Central memory CD8-positive, alpha-beta T cell (primary cell): ENCODE data around the gene GZMB.

Experiments used
- ATAC-seq: fragments of 150-1000 bp; cut with Tn5 transposase; replicated peaks from 2 replicates; pipeline ENCODE4 v1.10.0; 2022; ENCODE audit warnings: mild to moderate bottlenecking, moderate FRiP score, moderate number of reproducible peaks; ENCODE audit not compliant: poor library complexity, severe bottlenecking; ENCODE audit errors: extremely low read depth
- DNase-seq, 2 donors: peaks; one replicate each; pipeline ENCODE4 v3.0.0; 2021; ENCODE audit warnings: low spot score in 2 of 2
- H3K27ac Mint-ChIP-seq: one replicate; pipeline ENCODE4 v1.8.0; 2022; ENCODE audit warnings: low read depth, mild to moderate bottlenecking, moderate library complexity, mixed read lengths
- H3K27me3 Mint-ChIP-seq: one replicate; pipeline ENCODE4 v1.8.0; 2022; ENCODE audit warnings: mixed read lengths
- H3K36me3 Mint-ChIP-seq: one replicate; pipeline ENCODE4 v1.8.0; 2022; ENCODE audit warnings: mild to moderate bottlenecking, moderate library complexity, mixed read lengths; ENCODE audit not compliant: insufficient read depth
- H3K4me1 Mint-ChIP-seq: one replicate; pipeline ENCODE4 v1.8.0; 2022; ENCODE audit warnings: mixed read lengths
- H3K4me3 Mint-ChIP-seq: one replicate; pipeline ENCODE4 v1.8.0; 2022; ENCODE audit warnings: mild to moderate bottlenecking, moderate library complexity, mixed read lengths
- H3K9me3 Mint-ChIP-seq: one replicate; pipeline ENCODE4 v1.8.0; 2022; ENCODE audit warnings: mixed read lengths

Gene GZMB, protein sequence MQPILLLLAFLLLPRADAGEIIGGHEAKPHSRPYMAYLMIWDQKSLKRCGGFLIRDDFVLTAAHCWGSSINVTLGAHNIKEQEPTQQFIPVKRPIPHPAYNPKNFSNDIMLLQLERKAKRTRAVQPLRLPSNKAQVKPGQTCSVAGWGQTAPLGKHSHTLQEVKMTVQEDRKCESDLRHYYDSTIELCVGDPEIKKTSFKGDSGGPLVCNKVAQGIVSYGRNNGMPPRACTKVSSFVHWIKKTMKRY

DNA sequence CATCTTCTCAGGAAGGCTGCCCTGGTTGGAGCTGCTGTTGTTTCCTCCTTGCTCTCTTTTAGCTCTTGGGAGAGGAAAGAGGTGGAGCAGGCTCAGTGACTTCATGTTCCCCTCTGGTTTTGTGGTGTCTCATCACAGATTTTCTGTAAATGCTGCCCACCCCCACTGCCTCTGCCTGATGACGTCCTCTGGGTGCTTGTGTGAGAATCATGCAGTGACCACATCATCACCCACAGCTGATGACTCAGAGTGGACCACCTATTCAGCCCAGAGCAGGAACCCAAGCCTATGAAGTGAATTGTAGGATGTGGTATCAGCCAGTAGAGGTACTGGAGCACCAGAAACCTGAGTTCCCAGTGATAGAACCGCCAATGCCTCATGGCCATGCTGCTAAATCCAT, at the start of gene GZMB:
Gene GZMB, minus strand, starts transcription at position 33 of the 400 bp plus-strand sequence. Its CDS starts 30 bp downstream, at position 3.
- peak in 1 of 2 donors; percentile 83 for DNase-seq
- Mint-ChIP-seq H3K4me3 (peak within 1 kb of the TSS; percentile 81), H3K4me1 (peaks cover 54% of the 10 kb centered on the region), H3K27me3 (no peaks in the 10 kb centered on the region), H3K27ac (peak within 1 kb of the TSS; percentile 73), H3K36me3 (peaks cover 16% of the 10 kb centered on the region), H3K9me3 (no peaks in the 10 kb centered on the region)
- peak; percentile 98 for ATAC-seq

DNA sequence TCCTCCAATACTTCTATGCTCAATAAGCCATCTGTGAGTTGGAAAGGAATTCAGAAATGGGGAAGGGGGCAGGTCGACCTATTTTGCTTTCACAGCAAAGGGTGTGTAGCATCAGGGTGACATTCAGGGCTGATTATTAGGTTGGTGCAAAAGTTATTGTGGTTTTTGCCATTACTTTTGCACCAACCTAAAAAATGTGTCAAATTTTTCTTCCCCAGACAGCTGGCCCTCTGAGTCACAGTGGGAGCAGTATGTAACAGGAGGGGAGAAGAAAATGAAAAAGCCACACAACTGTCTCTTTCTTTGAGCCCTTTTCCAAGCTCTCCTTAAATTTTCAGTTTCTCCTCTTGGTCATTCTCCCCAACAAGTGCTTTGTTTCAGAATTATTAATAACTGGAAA, 47.1 kb upstream of the GZMB start:
- ATAC-seq (no peak), DNase-seq (no peak)
- peak overlapping the region; percentile 85 for H3K4me3 Mint-ChIP-seq
- H3K4me1 Mint-ChIP-seq, result peaks cover 53% of the 10 kb centered on the region
- H3K36me3 Mint-ChIP-seq, result peaks cover 6% of the 10 kb centered on the region
- no peaks in the 10 kb centered on the region for H3K27me3 Mint-ChIP-seq
- H3K9me3 Mint-ChIP-seq, result no peaks in the 10 kb centered on the region
- peak overlapping the region; percentile 98 for H3K27ac Mint-ChIP-seq

DNA sequence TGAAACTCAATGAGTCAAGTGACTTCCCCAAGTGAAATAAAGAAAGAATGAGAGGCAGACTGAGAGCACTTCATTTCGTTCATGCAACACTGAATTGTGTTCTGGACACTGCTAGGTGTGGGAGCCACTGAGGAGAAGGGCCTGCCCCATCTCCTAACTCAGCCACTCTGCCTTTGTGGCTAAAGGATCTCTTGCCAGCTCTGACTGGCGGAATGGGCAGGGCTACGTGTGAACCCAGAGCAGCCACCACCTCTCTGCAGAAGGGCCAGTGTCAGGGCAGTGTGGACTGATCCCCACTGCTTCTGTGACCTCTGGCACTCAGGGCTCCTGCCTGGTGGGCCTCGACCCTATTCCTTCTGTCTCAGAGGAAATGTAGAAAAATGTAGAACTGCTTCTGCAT, 46.5 kb upstream of the GZMB start:
- Mint-ChIP-seq H3K27ac (peak overlapping the region; percentile 98), H3K36me3 (peaks cover 7% of the 10 kb centered on the region), H3K27me3 (no peaks in the 10 kb centered on the region), H3K9me3 (no peaks in the 10 kb centered on the region), H3K4me3 (peak overlapping the region; percentile 85), H3K4me1 (peaks cover 54% of the 10 kb centered on the region)
- DNase-seq (no peak), ATAC-seq (no peak)

DNA sequence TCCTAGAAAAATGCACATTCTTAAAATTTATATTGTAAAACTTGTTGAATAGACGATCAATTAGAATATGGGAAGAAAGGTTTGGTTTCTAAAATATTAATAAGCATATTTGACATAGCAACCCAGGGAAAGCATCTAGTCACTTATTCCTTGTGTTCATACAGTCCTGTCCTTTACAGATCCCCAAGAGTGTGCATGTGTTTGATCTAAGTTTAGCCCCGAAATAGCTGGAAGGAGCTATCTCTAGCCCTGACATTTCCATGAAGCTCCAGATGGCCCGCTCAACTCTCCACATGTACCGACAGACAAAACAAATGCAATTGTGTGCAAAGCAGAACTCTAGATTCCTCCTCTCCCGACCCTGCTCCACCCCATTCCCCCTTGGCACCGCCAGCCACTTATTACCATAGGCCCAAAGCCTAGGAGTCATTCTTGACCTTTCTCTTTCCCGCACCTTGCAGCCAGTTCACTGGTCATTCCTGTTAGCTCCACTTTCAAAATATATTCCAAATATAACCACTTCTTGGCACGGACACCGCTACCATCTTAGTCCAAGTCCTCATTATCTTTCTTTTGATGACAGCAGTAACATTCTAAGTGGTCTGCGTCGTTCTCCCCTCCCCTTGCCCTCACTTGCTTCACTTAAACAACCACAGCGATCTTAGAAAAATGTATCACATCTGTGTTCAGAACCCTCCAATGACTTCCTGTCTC, 45.4 kb upstream of the GZMB start:
- Mint-ChIP-seq H3K9me3 (no peaks in the 10 kb centered on the region), H3K27ac (peak overlapping the region; percentile 98), H3K4me1 (peaks cover 60% of the 10 kb centered on the region), H3K4me3 (peak overlapping the region; percentile 85), H3K27me3 (no peaks in the 10 kb centered on the region), H3K36me3 (peaks cover 7% of the 10 kb centered on the region)
- peak; percentile 75 for ATAC-seq
- DNase-seq, result no peak

DNA sequence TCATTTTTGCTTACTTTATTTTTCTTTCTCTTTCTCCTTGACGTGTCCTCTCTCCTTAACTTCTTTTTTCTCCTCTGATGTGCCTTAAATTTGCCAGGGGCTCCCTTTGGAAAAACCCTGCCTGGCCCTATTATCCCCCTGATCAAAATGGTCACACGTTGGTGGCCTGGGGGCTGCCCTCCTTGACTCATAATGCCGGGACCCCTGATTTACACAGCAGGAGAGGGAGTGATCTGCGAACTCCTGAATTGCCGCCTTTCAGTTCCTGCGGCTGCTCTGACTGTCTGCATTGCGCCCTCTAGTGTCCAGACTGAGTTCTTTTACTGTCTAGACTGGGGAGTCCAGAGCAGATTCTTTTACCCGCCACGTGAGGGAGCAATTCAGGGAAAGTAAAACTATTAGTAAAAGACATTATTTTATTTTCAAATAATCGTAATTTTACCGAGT, 44.8 kb upstream of the GZMB start:
- Mint-ChIP-seq H3K9me3 (no peaks in the 10 kb centered on the region), H3K27me3 (no peaks in the 10 kb centered on the region), H3K4me3 (peak overlapping the region; percentile 85), H3K4me1 (peaks cover 66% of the 10 kb centered on the region), H3K27ac (peak overlapping the region; percentile 98), H3K36me3 (peaks cover 7% of the 10 kb centered on the region)
- ATAC-seq (peak; percentile 74), DNase-seq (peak; percentile 53 to 72)

DNA sequence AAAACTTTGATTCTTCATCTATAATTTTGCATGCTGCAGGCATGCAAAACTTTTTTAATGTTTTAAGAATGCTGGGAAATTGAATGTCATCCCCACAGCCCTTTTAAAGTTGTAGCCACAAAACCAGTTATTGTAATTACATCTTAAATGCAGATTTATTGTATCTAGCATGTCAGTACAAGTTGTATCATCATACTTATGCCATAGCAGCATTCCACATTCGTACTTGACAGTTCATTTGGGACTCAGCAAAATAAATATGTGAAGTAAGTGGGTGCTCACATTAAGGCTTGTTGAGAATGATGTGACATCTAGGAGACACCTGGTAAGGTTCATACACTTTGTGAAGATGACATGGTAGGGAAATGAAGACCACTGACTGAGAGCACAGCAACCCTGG, 44.0 kb upstream of the GZMB start:
- Mint-ChIP-seq H3K9me3 (no peaks in the 10 kb centered on the region), H3K4me1 (peaks cover 71% of the 10 kb centered on the region), H3K4me3 (peak overlapping the region; percentile 85), H3K27ac (peak overlapping the region; percentile 98), H3K36me3 (peaks cover 12% of the 10 kb centered on the region), H3K27me3 (no peaks in the 10 kb centered on the region)
- ATAC-seq (no peak), DNase-seq (no peak)

DNA sequence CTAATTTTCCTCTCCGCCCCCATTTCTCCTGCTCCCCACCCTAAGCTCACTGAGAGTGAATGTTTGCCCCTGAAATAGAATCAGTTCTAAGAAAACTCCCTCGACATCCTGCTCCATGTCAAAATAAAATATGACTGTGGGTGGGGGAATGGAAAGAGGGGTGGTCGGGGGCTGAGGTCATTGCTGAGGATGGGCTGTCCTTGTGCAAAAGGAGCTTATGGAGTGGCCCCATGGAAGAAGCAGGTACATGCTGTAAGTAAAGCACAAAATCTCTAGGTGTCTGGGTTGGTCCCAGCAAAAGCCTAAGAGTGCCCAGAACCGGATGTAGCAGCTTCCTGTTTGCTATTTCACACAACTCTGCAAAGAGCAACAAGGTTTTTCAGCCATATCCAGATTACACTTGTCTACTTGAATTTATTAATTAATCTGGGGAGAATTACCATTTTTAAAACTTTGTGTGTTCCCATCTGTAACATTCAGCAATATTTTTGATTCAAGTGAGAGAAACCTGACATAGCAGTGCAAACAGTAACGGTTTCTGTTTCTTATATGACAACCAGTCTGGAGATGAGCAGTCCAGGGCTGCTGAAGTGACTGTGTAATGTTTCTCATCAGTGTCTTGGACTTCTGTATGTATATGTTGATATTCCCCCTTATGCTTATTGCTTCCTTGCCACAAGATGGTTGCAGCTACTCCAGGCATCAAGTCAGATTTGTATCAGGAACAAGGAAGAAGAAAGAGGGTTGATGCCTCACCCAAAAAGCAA, 40.4 kb upstream of the GZMB start:
- Mint-ChIP-seq H3K4me3 (peak overlapping the region; percentile 82), H3K27me3 (no peaks in the 10 kb centered on the region), H3K36me3 (peaks cover 14% of the 10 kb centered on the region), H3K27ac (peak overlapping the region; percentile 93), H3K9me3 (no peaks in the 10 kb centered on the region), H3K4me1 (peaks cover 79% of the 10 kb centered on the region)
- peak in 1 of 2 donors; percentile 41 for DNase-seq
- peak; percentile 66 for ATAC-seq

DNA sequence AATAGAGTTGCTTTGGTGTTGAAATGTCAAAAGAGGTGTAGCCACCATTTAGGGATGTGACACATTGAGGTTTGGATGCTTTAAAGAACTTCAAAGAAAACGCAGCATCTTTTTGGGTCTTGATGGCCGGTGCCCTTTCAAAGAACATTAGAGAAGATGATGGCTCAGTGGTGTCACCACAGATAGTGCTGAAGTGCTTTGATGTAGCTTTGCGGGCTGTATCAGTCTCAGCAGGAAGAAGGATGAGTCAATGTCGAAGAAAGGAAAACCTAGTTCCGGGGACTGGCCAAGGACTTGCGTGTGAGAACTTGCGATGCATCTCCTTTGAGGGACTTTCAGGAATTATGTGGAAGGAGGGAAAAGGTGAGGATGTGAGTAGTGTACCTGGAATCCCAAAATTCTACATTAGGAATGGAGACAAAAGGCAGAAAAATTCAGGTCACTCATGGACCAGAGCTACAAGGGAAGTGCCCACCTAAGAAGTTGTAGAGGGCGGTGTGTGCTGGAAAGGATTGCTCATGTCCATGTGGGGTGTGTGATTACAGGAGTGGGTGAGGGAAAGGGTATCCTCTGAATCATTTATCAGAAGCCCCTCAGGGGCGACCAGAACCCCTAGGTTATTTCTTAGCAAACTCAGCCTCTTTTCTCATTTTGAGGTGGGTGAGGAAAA, 39.7 kb upstream of the GZMB start:
- DNase-seq (peak in 1 of 2 donors; percentile 73), ATAC-seq (peak; percentile 88)
- Mint-ChIP-seq H3K27ac (peak overlapping the region; percentile 93), H3K27me3 (no peaks in the 10 kb centered on the region), H3K4me1 (peaks cover 72% of the 10 kb centered on the region), H3K4me3 (peak overlapping the region; percentile 82), H3K36me3 (peaks cover 10% of the 10 kb centered on the region), H3K9me3 (no peaks in the 10 kb centered on the region)

DNA sequence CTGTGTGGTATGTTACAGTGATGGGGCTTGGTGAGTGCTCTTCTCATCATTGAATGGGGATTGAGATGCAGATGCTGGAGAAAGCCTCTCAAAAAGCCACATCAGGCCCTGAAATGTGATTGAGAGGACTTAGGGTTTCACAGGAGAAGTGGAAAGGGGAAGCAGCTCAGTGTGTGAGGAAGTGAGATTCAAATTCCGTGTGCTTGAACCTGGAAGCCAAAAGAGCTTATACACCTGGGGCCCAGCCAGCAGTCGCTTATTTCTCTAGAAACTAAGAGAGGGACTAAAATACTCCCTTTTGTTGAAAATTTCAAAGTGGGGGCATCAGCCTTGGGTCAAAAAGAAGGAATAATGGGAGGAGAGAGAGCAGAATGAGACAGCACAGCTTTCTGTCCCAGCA, 39.1 kb upstream of the GZMB start:
- H3K36me3 Mint-ChIP-seq, result peaks cover 8% of the 10 kb centered on the region
- H3K27me3 Mint-ChIP-seq, result no peaks in the 10 kb centered on the region
- DNase-seq, result no peak
- peaks cover 68% of the 10 kb centered on the region for H3K4me1 Mint-ChIP-seq
- peak overlapping the region; percentile 82 for H3K4me3 Mint-ChIP-seq
- H3K9me3 Mint-ChIP-seq, result no peaks in the 10 kb centered on the region
- ATAC-seq, result no peak
- H3K27ac Mint-ChIP-seq, result peak overlapping the region; percentile 93

DNA sequence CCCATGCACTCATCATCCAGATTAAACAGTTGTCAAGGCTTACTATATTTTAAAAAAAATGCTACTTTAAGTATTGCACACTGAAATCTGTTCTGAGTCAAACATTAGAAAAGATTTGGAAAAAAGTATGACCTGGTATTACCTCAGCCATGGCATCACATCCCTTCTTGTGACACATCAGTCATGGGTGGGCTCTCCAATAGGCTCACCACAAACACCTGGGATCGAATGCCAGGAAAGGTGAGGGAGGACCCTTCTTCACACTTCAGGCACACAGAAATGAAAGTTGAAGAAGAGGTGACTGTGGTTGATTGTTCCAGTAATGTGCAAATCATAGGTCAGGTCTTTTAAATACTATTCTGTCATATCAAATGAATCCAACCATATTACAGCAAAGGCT, 36.6 kb upstream of the GZMB start:
- Mint-ChIP-seq H3K4me1 (peaks cover 69% of the 10 kb centered on the region), H3K9me3 (no peaks in the 10 kb centered on the region), H3K36me3 (peaks cover 6% of the 10 kb centered on the region), H3K27me3 (no peaks in the 10 kb centered on the region), H3K4me3 (no peak overlapping the region), H3K27ac (no peak overlapping the region)
- ATAC-seq (no peak), DNase-seq (no peak)

DNA sequence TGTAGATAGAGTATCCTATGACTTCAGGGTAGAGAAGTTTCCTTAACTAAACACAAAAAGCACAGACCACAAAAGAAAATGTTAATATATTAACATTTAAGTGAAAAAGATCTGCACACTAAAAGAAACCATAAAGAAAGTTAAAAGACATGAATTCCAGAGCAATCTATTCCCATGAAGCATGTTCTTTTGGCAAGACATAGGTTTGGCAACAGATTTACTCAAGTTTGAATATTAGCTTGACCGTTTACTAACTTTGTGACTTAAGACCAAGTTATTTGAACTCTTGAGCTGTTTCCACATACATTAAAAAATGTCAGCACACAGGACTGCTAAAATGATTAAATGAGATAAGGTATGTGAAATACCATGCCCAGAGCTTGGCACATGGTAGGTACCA, 35.7 kb upstream of the GZMB start:
- no peak overlapping the region for H3K4me3 Mint-ChIP-seq
- H3K4me1 Mint-ChIP-seq, result peaks cover 68% of the 10 kb centered on the region
- H3K36me3 Mint-ChIP-seq, result peaks cover 8% of the 10 kb centered on the region
- H3K27ac Mint-ChIP-seq, result no peak overlapping the region
- no peaks in the 10 kb centered on the region for H3K27me3 Mint-ChIP-seq
- DNase-seq (no peak), ATAC-seq (no peak)
- H3K9me3 Mint-ChIP-seq, result no peaks in the 10 kb centered on the region

DNA sequence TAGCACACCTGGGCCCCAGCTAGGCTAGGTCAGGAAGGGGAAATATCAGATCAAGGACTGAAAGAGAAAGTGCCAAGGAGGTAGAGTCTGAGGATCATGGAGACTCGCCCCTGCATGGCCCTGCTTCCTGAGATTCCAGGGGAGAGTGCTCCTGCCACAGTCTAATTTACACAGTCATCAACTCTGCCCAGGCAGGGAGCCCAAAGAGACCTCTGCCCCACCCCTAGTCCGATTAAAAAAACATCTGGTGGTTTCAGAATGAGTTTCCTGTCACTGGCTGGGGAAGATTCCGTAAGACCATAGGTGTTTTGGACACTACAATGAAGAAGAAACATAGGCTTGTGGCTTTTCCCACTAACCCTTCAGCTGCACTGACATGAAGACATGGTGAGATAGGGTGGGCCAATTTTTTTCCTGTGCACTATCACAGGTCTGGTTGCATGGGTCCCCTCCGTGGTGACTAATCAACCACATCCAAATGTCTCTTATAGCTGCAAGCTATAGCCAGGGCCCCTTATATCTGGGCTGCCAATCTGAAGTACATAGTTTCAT, 31.5 kb upstream of the GZMB start:
- Mint-ChIP-seq H3K4me1 (peaks cover 68% of the 10 kb centered on the region), H3K27ac (peak overlapping the region; percentile 23), H3K4me3 (peak overlapping the region; percentile 68), H3K9me3 (no peaks in the 10 kb centered on the region), H3K36me3 (peaks cover 2% of the 10 kb centered on the region), H3K27me3 (no peaks in the 10 kb centered on the region)
- ATAC-seq (peak; percentile 79), DNase-seq (peak in 1 of 2 donors; percentile 27)
